Frontal cortex (tissue), 4 donors: Measurements from ENCODE around the gene SYT11. TPM values are rescaled to one million over a fixed set of nuclear protein-coding genes. Genes with fewer than 3 reads are reported as not detected.
A peak's percentile ranks its signal among the peaks of the same experiment; 100 is the strongest.

Experiments used
- DNase-seq, 2 donors: peaks; one replicate each; pipeline ENCODE4 v3.0.0; 2012; ENCODE audit warnings: low spot score in 2 of 2
- FAIRE-seq: peaks from 2 replicates; lab custom pipeline; 2012; peaks lifted over from hg19 to GRCh38; lab: Jason Lieb, UNC
- small RNA-seq: library from RNA; depleted of rRNA; stranded (forward); fragments of <200 nt; gene quantifications from one replicate; pipeline ENCODE3, GENCODE V24; 2014
- total RNA-seq: library from RNA; depleted of rRNA; stranded (reverse); fragments of >200 nt; gene quantifications from one replicate; pipeline ENCODE4 v1.2.3, GENCODE V29; 2014
- donor health status: control.
- donor health status: control.
- donor health status: control.

Gene SYT11
- total RNA-seq, 1 donor from 2014 or later, result 163 TPM

DNA sequence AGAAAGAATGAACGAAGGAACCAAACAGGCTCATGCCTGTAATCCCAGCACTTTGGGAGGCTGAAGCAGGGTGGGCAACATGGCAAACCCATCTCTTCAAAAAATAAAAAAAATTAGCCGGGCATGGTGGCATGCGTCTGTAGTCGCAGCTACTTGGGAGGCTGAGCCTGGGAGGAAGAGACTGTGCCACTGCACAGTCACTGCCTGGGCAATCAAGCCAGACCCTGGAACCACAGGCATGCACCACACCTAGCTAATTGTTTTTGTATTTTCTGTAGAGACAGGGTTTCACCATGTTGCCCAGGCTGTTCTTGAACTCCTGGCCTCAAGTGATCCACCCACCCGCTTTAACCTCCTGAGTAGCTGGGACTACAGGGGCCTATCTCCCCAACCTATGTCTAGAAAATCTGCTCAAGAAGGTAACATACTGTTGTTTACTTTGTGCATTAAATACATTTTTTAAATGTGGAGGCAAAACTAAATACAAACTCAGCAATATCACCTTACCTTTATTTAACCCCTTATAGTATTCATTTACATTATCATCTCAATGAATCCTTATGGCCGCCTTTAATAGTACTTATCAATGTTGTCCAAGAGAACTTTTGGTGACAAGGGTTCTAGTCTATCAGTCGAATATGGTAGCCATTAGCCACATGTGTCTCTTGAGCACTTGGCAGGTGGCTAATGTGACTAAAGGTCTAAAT is 72.1 kb downstream of the SYT11 start:
- no peak for DNase-seq
- no peak for FAIRE-seq

DNA sequence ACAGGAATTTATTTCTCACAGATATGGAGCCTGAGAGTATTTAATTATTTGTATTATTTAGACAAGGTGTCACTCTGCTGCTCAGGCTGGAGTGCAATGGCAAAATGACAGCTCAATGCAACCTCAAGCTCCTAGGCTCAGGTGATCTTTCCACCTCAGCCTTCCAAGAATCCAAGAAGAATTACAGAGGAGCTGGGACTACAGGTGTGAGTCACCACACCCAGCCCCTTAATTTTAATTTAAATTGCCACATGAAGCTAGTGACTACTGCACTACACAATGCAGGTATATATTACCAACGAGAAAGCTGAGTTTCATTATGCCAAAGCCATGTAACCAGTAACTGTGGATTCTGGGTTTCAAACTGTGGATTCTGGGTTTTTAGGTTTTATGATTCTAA is 72.7 kb downstream of the SYT11 start:
- DNase-seq (no peak), FAIRE-seq (no peak)

DNA sequence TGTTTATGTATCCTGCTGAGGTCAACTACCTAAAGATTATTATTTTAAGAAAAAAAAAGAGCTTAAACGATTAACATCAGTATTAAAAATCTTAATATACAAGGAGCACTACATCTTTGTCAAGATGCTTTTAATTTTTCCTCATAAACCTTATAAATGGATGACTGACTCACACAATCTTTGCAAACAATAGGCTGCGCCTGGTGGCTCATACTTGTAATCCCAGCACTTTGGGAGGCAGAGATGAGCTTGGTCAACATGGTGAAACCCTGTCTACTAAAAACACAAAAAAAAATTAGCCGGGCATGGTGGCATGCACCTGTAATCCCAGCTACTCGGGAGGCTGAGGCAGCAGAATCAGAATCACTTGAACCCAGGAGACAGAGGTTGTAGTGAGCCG is 73.1 kb downstream of the SYT11 start:
- FAIRE-seq (no peak), DNase-seq (no peak)

DNA sequence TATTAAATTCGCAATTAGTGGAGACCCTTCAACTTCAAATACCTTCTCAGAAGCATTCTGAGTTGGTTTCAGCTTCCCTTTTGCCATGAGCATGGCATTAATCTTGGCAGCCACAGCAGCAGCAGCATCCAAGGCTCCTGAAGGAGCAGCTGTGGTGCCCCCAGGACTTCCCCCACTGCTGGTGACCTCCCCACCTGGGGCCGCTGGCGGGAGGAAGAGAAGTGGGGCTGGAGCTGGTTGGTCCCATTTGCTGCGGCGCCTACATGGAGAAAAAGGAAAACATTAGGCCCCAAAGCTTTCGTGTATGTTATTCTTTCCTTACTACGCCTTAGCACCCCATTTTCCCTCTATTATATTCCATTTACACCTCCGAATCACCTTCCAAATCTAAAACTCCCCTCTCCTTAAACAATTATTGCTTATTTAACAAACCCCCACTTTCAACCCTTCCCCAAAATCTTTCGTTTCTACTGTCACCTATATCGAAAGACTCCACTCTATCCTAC is 74.3 kb downstream of the SYT11 start:
- DNase-seq, result no peak
- FAIRE-seq, result no peak

DNA sequence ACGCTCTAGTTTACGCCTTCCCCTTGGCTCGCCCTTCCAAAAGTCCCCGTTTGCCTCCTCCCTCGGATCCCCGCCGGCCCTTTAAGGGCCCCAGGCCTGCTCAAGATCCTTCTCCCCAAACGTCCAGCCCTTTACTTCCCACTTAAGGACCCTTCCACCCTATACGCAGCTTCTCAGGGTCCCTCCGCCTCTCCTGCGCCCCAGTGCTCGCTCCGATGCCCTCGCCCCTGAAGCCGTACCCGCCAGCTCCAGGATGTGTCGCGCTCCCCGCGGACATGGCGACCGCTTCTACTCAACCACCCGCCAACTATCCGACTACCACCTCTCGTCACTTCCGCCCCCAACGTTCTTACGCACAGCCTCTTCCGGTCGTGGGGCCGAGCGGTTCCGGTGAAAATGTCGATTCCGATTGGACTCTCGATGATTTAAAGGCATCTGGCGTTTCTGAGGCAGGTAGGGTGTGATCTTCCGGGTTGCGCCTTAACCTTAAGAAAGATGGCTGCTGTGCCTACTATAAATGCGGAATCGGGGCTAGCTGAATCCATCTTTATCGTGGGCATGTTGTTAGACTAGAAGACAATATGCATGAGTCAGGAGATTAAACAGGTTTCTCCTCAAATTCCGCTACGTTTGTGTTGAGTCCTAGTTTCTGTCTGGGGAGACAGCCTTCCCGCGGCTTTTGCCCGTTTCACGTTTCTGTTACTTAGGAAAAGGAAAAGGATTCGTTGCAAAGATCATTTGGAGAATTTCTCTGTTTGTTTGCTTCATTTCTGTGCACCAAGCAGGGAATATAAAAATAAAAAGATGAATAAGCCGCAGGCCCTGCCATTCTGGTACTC is 74.9 kb downstream of the SYT11 start, which contains the start of gene KHDC4:
KHDC4 (minus strand) TSS at position 317 of the 839 bp plus-strand sequence; CDS start at position 277, 40 bp downstream.
- FAIRE-seq, result peak; percentile 96

More for the DNA sequence above, 74.9 kb downstream of the SYT11 start, which contains the start of gene KHDC4:
- peak; percentile 85 to 90 for DNase-seq

Small RNA genes lying within 50 kb of the gene (small RNA-seq; reads per million reads assigned to genes)
- gene RF00015 (not detected), gene SCARNA4 (not detected), gene SNORA80E (28.4 reads per million, percentile 97 among the genes with 10 or more reads in this experiment)

Other genes starting within 250 kb of the SYT11 start
- 21.6 TPM for gene MSTO1, start 249.3 kb upstream of the SYT11 start, total RNA-seq
- gene YY1AP1, start 170.8 kb upstream of the SYT11 start, total RNA-seq, result 527 TPM
- 39.1 TPM for gene DAP3, start 170.5 kb upstream of the SYT11 start, total RNA-seq
- gene GON4L, start 2.4 kb upstream of the SYT11 start, total RNA-seq, result 42.8 TPM
- 33.8 TPM for gene RIT1, start 51.8 kb downstream of the SYT11 start, total RNA-seq
- gene KHDC4, start 74.8 kb downstream of the SYT11 start, total RNA-seq, result 30.6 TPM
- not detected for gene RXFP4, start 82.1 kb downstream of the SYT11 start, total RNA-seq
- gene ARHGEF2, start 119.0 kb downstream of the SYT11 start, total RNA-seq, result 99.5 TPM
- gene SSR2, start 161.4 kb downstream of the SYT11 start, total RNA-seq, result 230 TPM
- 28.5 TPM for gene UBQLN4, start 194.2 kb downstream of the SYT11 start, total RNA-seq
- gene LAMTOR2, start 195.2 kb downstream of the SYT11 start, total RNA-seq, result 36.3 TPM
- gene RAB25, start 201.6 kb downstream of the SYT11 start, total RNA-seq, result not detected
- 43.2 TPM for gene MEX3A, start 222.9 kb downstream of the SYT11 start, total RNA-seq